Fibroblast of skin of left quadriceps (primary cell): Measurements from ENCODE around the gene GYPA.
"Not testable (repeated sequence)": the region's sequence is repeated elsewhere in the genome, so short reads cannot be mapped to it uniquely, and the experiment has no call there.

Source experiments
- DNase-seq, 2 experiments: peaks; one replicate each; pipeline ENCODE4 v3.0.0-alpha.2; 2013; ENCODE audit warnings: low read depth in 2 of 2

The GYPA gene

DNA sequence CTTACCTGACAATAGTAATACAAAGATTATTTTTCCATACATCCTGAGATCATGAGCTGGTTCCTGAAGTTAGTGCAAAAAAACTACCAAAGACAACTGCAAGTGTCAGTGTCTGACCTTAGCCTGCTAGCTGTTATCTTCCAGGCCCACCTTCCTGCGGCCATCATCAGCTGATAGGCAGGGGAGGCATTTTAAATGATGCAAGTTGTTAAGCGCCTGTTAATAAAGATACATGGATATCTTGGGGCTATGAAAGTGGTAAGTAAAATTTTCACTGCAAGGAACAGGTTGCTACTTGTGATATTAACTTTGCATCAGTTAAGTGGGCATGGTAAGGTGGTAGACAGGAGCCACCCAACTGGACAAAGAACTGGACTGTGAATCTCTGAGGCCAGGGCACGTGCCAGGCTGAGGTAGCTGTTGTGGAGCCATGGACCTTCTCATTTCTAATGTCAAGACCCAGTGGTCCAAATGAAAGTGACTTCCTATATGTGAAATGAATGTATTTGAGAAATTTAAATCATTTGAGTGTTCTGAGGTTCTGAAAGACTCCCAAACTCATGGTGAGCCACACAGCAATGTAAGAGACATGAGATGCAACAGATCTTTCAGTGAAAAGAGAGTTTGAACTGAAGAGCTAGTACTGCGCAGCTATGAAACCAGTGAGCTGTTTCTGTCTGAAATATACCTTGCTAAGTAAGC is at the start of gene GYPA:
Gene GYPA, minus strand, starts transcription at position 125 of the 702 bp plus-strand sequence. Its CDS starts 83 bp downstream, at position 42.
- not testable (repeated sequence) for DNase-seq

DNA sequence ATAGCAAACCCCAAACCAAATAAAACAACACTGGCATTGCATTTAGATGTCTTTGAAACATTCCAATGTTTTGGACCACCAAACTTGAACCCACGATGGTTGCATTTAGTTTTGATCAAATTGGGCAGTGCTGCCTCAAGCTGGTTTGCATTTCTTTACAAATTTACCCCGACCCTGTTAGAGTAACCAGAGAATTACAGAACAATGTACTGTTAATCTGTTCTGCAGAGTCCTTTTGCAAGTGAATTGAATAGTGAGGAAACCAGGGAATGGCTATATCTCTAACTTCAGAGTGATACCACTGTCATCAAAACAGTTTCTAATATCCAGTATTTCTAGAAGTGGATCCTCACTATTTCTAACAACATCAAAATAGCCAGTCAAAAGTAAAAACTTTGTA is 49.5 kb upstream of the GYPA start:
- no peak for DNase-seq

GRCh38 chr4:144189121-144189520 is 48.6 kb upstream of the GYPA start:
- DNase-seq, result no peak

DNA sequence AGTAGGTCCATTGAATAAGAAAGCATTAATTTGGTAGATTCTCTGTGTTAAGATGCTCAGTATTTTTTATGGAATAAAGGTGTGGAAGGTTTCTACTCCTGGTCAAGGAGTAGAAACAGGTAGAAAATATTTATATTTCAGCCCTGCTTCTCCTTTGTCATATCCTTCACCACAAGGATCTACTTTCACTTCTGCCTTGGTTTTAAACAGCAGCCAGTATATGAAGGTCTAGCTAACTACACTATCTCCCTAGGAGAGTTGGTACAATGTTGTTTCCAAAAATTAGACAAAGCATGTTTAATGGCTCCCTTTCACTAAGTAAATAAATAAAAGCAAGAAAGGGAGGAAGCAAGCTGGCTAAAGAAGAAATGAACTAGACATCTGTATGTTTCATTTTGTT is 44.6 kb upstream of the GYPA start:
- DNase-seq, result no peak

GRCh38 chr4:144183165-144183564 is 42.6 kb upstream of the GYPA start:
- DNase-seq, result no peak

- no peak for DNase-seq
Observed at GRCh38 chr4:144181391-144181790, 40.9 kb upstream of the GYPA start.

DNA sequence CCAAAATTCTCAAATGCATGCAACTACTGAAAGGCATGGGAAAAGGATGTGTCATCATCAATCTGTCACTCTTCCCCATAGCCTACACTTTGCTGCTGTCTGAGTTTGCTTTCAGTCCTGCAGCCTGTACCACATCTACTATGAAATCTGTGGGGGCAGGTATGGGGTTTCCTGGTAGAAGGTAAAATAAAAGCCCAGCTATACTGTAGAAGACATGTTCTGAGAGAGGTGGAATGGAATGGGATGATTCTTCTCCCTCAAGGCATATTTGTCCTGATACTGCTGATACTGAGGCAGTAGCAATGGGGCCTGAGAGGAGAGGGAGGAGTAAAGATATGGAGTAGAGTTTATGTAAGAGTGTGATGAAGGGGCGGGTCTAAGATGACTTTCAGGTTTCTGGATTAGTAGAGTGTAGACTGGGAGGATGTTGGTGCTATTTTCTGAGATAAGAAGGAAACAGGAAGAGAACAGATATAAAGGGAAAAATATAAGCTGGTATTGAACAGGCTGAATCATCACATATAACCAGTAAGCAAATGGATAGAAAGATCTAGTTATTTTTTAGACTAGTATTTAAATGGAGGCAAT is 38.7 kb upstream of the GYPA start:
- DNase-seq, result no peak

DNA sequence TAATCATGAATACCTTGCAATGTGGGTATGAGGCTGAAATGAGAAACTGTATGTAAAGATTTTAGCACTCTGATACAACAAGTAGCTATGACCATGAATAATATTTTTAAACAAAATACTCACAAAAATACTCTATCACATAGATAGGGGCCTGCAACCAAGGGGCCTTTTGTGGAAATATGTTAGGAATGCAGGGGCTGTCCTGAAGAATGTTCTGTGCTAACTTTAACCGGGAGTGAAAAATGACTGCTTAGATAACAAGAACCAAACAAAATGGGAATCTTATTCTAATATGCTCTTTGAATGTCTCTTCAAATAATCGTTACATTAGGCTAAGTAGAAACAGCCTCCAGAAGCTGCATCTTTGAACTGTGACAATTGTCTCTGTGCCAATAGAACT is 37.9 kb upstream of the GYPA start:
- DNase-seq, result no peak

GRCh38 chr4:144176476-144176875 is 36.0 kb upstream of the GYPA start:
- DNase-seq, result no peak

- DNase-seq, result peak; percentile 20 to 37
Observed at GRCh38 chr4:144174401-144175067, 34.0 kb upstream of the GYPA start.

- no peak for DNase-seq
Observed at GRCh38 chr4:144171697-144172096, 31.2 kb upstream of the GYPA start.

GRCh38 chr4:144169211-144169610 is 28.7 kb upstream of the GYPA start:
- DNase-seq, result no peak

GRCh38 chr4:144154044-144154443 is 13.5 kb upstream of the GYPA start:
- no peak for DNase-seq

GRCh38 chr4:144142690-144143326 is 2.3 kb upstream of the GYPA start:
- DNase-seq, result not testable (repeated sequence)

- no peak for DNase-seq
Observed at GRCh38 chr4:144141493-144141892, 975 bp upstream of the GYPA start.

- DNase-seq, result not testable (repeated sequence)
Observed at GRCh38 chr4:144139991-144140390, 527 bp downstream of the GYPA start.

GRCh38 chr4:144139547-144139946 is 971 bp downstream of the GYPA start:
- not testable (repeated sequence) for DNase-seq

- not testable (repeated sequence) for DNase-seq
Observed at GRCh38 chr4:144138239-144138638, 2.3 kb downstream of the GYPA start.

GRCh38 chr4:144137137-144137931 is 3.2 kb downstream of the GYPA start:
- DNase-seq, result not testable (repeated sequence)

DNA sequence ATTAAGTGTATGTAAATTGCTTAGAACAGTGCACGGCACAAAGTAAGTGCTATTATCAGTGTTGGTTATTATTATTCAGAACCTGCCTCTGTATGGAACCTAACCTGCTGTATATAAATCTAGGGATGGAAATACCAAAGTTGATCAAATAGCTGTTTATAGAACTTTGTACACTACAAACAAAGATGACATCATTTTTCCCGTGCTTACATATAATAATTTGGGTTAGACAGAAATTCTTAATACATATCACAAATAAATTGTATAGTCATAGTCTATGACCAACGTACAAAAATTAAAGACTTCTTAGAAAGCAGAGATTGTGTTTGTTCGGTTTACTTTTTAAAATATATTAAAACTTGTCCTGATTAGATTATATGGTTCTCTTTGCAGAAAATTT is 4.3 kb downstream of the GYPA start:
- DNase-seq, result not testable (repeated sequence)

GRCh38 chr4:144130167-144130566 is 10.4 kb downstream of the GYPA start:
- DNase-seq, result not testable (repeated sequence)
